ENCODE results near the gene MEX3A.

GRCh38 chr1:156083800-156084790 is 1.8 kb upstream of the MEX3A start:
- TF ChIP-seq, protein P1, sequence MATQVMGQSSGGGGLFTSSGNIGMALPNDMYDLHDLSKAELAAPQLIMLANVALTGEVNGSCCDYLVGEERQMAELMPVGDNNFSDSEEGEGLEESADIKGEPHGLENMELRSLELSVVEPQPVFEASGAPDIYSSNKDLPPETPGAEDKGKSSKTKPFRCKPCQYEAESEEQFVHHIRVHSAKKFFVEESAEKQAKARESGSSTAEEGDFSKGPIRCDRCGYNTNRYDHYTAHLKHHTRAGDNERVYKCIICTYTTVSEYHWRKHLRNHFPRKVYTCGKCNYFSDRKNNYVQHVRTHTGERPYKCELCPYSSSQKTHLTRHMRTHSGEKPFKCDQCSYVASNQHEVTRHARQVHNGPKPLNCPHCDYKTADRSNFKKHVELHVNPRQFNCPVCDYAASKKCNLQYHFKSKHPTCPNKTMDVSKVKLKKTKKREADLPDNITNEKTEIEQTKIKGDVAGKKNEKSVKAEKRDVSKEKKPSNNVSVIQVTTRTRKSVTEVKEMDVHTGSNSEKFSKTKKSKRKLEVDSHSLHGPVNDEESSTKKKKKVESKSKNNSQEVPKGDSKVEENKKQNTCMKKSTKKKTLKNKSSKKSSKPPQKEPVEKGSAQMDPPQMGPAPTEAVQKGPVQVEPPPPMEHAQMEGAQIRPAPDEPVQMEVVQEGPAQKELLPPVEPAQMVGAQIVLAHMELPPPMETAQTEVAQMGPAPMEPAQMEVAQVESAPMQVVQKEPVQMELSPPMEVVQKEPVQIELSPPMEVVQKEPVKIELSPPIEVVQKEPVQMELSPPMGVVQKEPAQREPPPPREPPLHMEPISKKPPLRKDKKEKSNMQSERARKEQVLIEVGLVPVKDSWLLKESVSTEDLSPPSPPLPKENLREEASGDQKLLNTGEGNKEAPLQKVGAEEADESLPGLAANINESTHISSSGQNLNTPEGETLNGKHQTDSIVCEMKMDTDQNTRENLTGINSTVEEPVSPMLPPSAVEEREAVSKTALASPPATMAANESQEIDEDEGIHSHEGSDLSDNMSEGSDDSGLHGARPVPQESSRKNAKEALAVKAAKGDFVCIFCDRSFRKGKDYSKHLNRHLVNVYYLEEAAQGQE (IDR thresholded peaks at IDR 0.05), result no peak
- TF ChIP-seq CTCF (IDR thresholded peaks at IDR 0.05) (no peak), EP300 (IDR thresholded peaks at IDR 0.05) (no peak)

Measured in A549 (cell line).